ENCODE results near the gene TMEM171. TPM values are rescaled to one million over a fixed set of nuclear protein-coding genes. Genes with fewer than 3 reads are reported as not detected.

Gene TMEM171
- total RNA-seq, 1 donor from 2014 or later = 0.45 TPM

DNA sequence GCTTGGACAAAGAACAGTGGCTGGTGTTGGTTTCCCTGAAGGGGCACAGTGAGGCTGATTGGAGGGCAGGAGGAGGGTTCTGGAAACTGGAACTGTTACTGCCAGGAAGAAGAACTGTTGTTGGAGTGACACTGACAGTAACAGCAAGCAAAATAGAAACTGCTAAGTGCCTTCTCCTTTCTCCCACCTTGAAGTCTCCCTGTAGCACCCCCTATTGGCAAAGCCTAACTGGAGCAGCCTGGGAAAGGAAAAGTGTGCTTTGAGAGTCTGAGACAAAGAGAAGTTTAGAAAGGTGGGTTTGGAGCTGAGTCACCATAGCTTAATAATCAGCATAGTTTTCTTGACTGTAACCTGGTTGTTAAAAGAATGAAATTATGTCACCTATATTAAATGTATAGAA lies 50.1 kb downstream of the TMEM171 start:
- H3K36me3 ChIP-seq (ENCODE audit: insufficient read depth, low read length) = no peaks in the 10 kb centered on the region
- H3K9ac ChIP-seq (ENCODE audit: low read length) = no peak overlapping the region
- no peak overlapping the region for H3K4me3 Mint-ChIP-seq (ENCODE audit: unreplicated experiment)
- peaks cover 18% of the 10 kb centered on the region for H3K27me3 Mint-ChIP-seq (ENCODE audit: low read depth, unreplicated experiment)
- no peaks in the 10 kb centered on the region for H3K9me3 ChIP-seq (ENCODE audit: insufficient read depth, low read depth, low read length)
- H2AFZ ChIP-seq (ENCODE audit: low read depth, low read length) = no peak overlapping the region
- peaks cover 2% of the 10 kb centered on the region for H3K36me3 Mint-ChIP-seq (ENCODE audit: low read depth, unreplicated experiment)
- DNase-seq (ENCODE audit: low read depth) = no peak
- H3K4me2 ChIP-seq (ENCODE audit: low read length) = no peak overlapping the region
- H3K9me3 Mint-ChIP-seq (ENCODE audit: unreplicated experiment) = peaks cover 12% of the 10 kb centered on the region
- no peak for TF ChIP-seq EZH2 (IDR thresholded peaks at IDR 0.05; ENCODE audit: insufficient read depth, low read length)
- TF ChIP-seq, protein P1, sequence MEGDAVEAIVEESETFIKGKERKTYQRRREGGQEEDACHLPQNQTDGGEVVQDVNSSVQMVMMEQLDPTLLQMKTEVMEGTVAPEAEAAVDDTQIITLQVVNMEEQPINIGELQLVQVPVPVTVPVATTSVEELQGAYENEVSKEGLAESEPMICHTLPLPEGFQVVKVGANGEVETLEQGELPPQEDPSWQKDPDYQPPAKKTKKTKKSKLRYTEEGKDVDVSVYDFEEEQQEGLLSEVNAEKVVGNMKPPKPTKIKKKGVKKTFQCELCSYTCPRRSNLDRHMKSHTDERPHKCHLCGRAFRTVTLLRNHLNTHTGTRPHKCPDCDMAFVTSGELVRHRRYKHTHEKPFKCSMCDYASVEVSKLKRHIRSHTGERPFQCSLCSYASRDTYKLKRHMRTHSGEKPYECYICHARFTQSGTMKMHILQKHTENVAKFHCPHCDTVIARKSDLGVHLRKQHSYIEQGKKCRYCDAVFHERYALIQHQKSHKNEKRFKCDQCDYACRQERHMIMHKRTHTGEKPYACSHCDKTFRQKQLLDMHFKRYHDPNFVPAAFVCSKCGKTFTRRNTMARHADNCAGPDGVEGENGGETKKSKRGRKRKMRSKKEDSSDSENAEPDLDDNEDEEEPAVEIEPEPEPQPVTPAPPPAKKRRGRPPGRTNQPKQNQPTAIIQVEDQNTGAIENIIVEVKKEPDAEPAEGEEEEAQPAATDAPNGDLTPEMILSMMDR (IDR thresholded peaks at IDR 0.05; ENCODE audit: insufficient read depth, low read depth, low read length) = peak; percentile 27
- H3K79me2 ChIP-seq (ENCODE audit: insufficient read depth, low read length) = no peaks in the 10 kb centered on the region
- H4K20me1 ChIP-seq (ENCODE audit: insufficient read depth, low read length) = no peaks in the 10 kb centered on the region
- H3K27ac ChIP-seq (ENCODE audit: low read depth, low read length) = no peak overlapping the region
- no peak overlapping the region for H3K27ac Mint-ChIP-seq (ENCODE audit: unreplicated experiment)
- no peak for FAIRE-seq
- H3K4me3 ChIP-seq (ENCODE audit: insufficient read depth, low read depth, low read length) = no peak overlapping the region
- H3K27me3 ChIP-seq (ENCODE audit: insufficient read depth, low read length) = no peaks in the 10 kb centered on the region
- H3K4me1 Mint-ChIP-seq (ENCODE audit: low read depth, unreplicated experiment) = no peaks in the 10 kb centered on the region
- no peaks in the 10 kb centered on the region for H3K4me1 ChIP-seq (ENCODE audit: insufficient read depth, low read length)

DNA sequence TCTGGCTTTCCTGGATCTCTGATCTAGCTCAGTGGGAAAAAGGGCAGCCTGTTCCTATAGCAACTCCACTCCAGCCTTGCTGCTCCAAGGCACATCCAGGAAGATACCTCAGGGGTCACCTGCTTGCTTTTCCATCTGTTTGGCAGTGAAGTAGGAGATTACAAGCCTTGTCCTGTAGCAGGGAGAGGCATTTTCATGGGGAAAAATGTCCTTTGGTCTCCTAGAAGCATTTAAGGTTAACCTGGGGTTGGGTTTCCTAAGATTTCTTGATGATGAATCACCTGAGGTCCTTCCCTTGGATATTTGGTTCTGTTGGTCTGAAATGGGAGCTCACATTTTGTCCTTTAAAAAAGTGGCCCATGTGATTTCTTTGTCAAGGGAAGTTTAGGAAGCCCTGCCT lies 51.1 kb downstream of the TMEM171 start:
- no peak for TF ChIP-seq EZH2 (IDR thresholded peaks at IDR 0.05; ENCODE audit: insufficient read depth, low read length)
- TF ChIP-seq, protein P1 (IDR thresholded peaks at IDR 0.05; ENCODE audit: insufficient read depth, low read depth, low read length) = no peak
- H3K36me3 Mint-ChIP-seq (ENCODE audit: low read depth, unreplicated experiment) = peaks cover 2% of the 10 kb centered on the region
- H3K9me3 Mint-ChIP-seq (ENCODE audit: unreplicated experiment) = peaks cover 12% of the 10 kb centered on the region
- Histone ChIP-seq H3K9ac (ENCODE audit: low read length) (no peak overlapping the region), H3K4me2 (ENCODE audit: low read length) (no peak overlapping the region), H3K9me3 (ENCODE audit: insufficient read depth, low read depth, low read length) (no peaks in the 10 kb centered on the region), H3K27ac (ENCODE audit: low read depth, low read length) (no peak overlapping the region), H3K36me3 (ENCODE audit: insufficient read depth, low read length) (no peaks in the 10 kb centered on the region), H3K27me3 (ENCODE audit: insufficient read depth, low read length) (no peaks in the 10 kb centered on the region), H3K4me3 (ENCODE audit: insufficient read depth, low read depth, low read length) (no peak overlapping the region), H4K20me1 (ENCODE audit: insufficient read depth, low read length) (no peaks in the 10 kb centered on the region), H3K79me2 (ENCODE audit: insufficient read depth, low read length) (no peaks in the 10 kb centered on the region), H2AFZ (ENCODE audit: low read depth, low read length) (no peak overlapping the region), H3K4me1 (ENCODE audit: insufficient read depth, low read length) (no peaks in the 10 kb centered on the region)
- DNase-seq (ENCODE audit: low read depth) (no peak), FAIRE-seq (no peak)
- H3K27ac Mint-ChIP-seq (ENCODE audit: unreplicated experiment) = peak overlapping the region; percentile 19
- no peaks in the 10 kb centered on the region for H3K4me1 Mint-ChIP-seq (ENCODE audit: low read depth, unreplicated experiment)
- H3K27me3 Mint-ChIP-seq (ENCODE audit: low read depth, unreplicated experiment) = peaks cover 20% of the 10 kb centered on the region
- H3K4me3 Mint-ChIP-seq (ENCODE audit: unreplicated experiment) = no peak overlapping the region

DNA sequence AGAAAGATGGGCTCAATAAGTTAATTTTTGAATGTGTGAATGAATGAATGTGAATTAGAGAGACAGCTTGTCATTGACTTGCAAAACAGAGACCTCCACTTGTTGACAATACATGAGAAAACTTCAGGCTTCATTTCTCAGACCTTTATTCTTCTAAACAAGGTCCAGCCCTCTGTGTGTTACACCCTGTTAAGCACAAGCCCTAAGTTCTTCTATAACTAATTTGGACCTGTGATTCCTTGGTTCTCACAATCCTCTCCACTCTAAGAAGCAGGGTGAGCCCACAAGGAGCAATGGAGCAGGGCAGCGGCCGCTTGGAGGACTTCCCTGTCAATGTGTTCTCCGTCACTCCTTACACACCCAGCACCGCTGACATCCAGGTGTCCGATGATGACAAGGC lies 52.6 kb downstream of the TMEM171 start, which contains the start of gene TMEM174:
Gene TMEM174, plus strand, starts transcription at position 243 of the 400 bp plus-strand sequence. Its CDS starts 51 bp downstream, at position 294.
- no peaks in the 10 kb centered on the region for H3K36me3 ChIP-seq (ENCODE audit: insufficient read depth, low read length)
- peaks cover 12% of the 10 kb centered on the region for H3K9me3 Mint-ChIP-seq (ENCODE audit: unreplicated experiment)
- H3K36me3 Mint-ChIP-seq (ENCODE audit: low read depth, unreplicated experiment) = peaks cover 2% of the 10 kb centered on the region

More for the DNA sequence above, 52.6 kb downstream of the TMEM171 start, which contains the start of gene TMEM174:
- FAIRE-seq (no peak), DNase-seq (ENCODE audit: low read depth) (no peak)
- Histone ChIP-seq H3K9me3 (ENCODE audit: insufficient read depth, low read depth, low read length) (no peaks in the 10 kb centered on the region), H4K20me1 (ENCODE audit: insufficient read depth, low read length) (no peaks in the 10 kb centered on the region), H3K79me2 (ENCODE audit: insufficient read depth, low read length) (no peaks in the 10 kb centered on the region), H2AFZ (ENCODE audit: low read depth, low read length) (no peak within 1 kb of the TSS), H3K4me1 (ENCODE audit: insufficient read depth, low read length) (no peaks in the 10 kb centered on the region), H3K9ac (ENCODE audit: low read length) (no peak within 1 kb of the TSS), H3K4me3 (ENCODE audit: insufficient read depth, low read depth, low read length) (no peak within 1 kb of the TSS), H3K4me2 (ENCODE audit: low read length) (no peak within 1 kb of the TSS), H3K27me3 (ENCODE audit: insufficient read depth, low read length) (no peaks in the 10 kb centered on the region), H3K27ac (ENCODE audit: low read depth, low read length) (no peak within 1 kb of the TSS)
- Mint-ChIP-seq H3K27ac (ENCODE audit: unreplicated experiment) (no peak within 1 kb of the TSS), H3K27me3 (ENCODE audit: low read depth, unreplicated experiment) (peaks cover 26% of the 10 kb centered on the region), H3K4me1 (ENCODE audit: low read depth, unreplicated experiment) (no peaks in the 10 kb centered on the region), H3K4me3 (ENCODE audit: unreplicated experiment) (no peak within 1 kb of the TSS)
- TF ChIP-seq, protein P1 (IDR thresholded peaks at IDR 0.05; ENCODE audit: insufficient read depth, low read depth, low read length) = no peak
- no peak for TF ChIP-seq EZH2 (IDR thresholded peaks at IDR 0.05; ENCODE audit: insufficient read depth, low read length)
